Tibial nerve (tissue), 4 donors: ENCODE results near the gene SUFU. TPM values are rescaled to one million over a fixed set of nuclear protein-coding genes. Genes with fewer than 3 reads are reported as not detected.
"Not testable (repeated sequence)": the region's sequence is repeated elsewhere in the genome, so short reads cannot be mapped to it uniquely, and the experiment has no call there.

ENCODE experiments used
- DNase-seq, 2 donors: peaks; one replicate each; pipeline ENCODE4 v3.0.0-alpha.2; 2019; ENCODE audit warnings: low spot score in 2 of 2
- H3K27ac ChIP-seq, 4 donors: fragments of 200-600 bp; sonication (generic) in 3 of 4; one replicate each; pipeline ENCODE4 v1.5.1; 2017 to 2019; ENCODE audit warnings: mild to moderate bottlenecking in 1 of 4
- H3K27me3 ChIP-seq, 2 donors: fragments of 200-600 bp; sonication (generic) in 1 of 2; one replicate each; pipeline versions ENCODE4 v1.5.1 to v1.6.0; 2017 to 2019
- H3K36me3 ChIP-seq, 3 donors: fragments of 200-600 bp; sonication (generic); one replicate each; pipeline ENCODE4 v1.5.1; 2018 to 2019
- H3K4me1 ChIP-seq, 4 donors: fragments of 200-600 bp; sonication (generic) in 3 of 4; one replicate each; pipeline ENCODE4 v1.5.1; 2017 to 2019
- H3K4me3 ChIP-seq, 4 donors: fragments of 200-600 bp; sonication (generic) in 3 of 4; one replicate each; pipeline ENCODE4 v1.5.1; 2017 to 2019; ENCODE audit warnings: mild to moderate bottlenecking in 1 of 4, moderate library complexity in 1 of 4
- H3K9me3 ChIP-seq, 4 donors: fragments of 200-600 bp; sonication (generic) in 3 of 4; one replicate each; pipeline ENCODE4 v1.5.1; 2017 to 2019
- EP300 ChIP-seq, 2 donors: sonication (generic); formaldehyde crosslinking; IDR thresholded peaks; one replicate each; pipeline ENCODE4 v1.6.1; 2017; ENCODE audit warnings: antibody characterized with exemption in 2 of 2, mild to moderate bottlenecking in 1 of 2
- POLR2A ChIP-seq, 2 donors: fragments of 450-650 bp; IDR thresholded peaks; one replicate each; pipeline ENCODE4 v1.6.1; 2017; ENCODE audit warnings: antibody characterized with exemption in 2 of 2, mild to moderate bottlenecking in 2 of 2, moderate library complexity in 2 of 2
- WGBS, 2 donors: methylation state at CpG; one replicate each; pipeline ENCODE4 v1.1.5; 2018; 5-methylcytosine and 5-hydroxymethylcytosine counted together
- total RNA-seq, 4 donors: library from RNA; depleted of rRNA; stranded (reverse); fragments of >200 nt; gene quantifications; one replicate each; pipeline ENCODE4 v1.1.0, GENCODE V29; 2016
- TF ChIP-seq, protein P1 (sequence below), 5 experiments: fragments of 200-600 bp in 3 of 5; fragments of 450-650 bp in 2 of 5; sonication (generic) in 3 of 5; IDR thresholded peaks; one replicate each; pipeline ENCODE4 v1.5.1; 2016 to 2019; ENCODE audit warnings: antibody characterized with exemption in 5 of 5, mild to moderate bottlenecking in 3 of 5, moderate library complexity in 2 of 5

The SUFU gene
- total RNA-seq: 10 to 100 TPM in 3 of 4 donors, 1 to 10 TPM in 1; 9.8 to 17.1 (median 14.2) TPM

GRCh38 chr10:102503264-102504178 is at the start of gene SUFU:
TSS of gene SUFU (plus strand) at chr10:102503972. CDS start at chr10:102504153, 181 bp downstream.
- Histone ChIP-seq H3K27ac (peak within 1 kb of the TSS; percentile 85 to 95 (median 91)), H3K4me1 (peaks cover 0 to 73% (median 31%) of the 10 kb centered on the region in 4 donors), H3K27me3 (no peaks in the 10 kb centered on the region), H3K36me3 (peaks cover 0 to under 1% (median 0%) of the 10 kb centered on the region in 3 donors), H3K9me3 (no peaks in the 10 kb centered on the region), H3K4me3 (peak within 1 kb of the TSS; percentile 94 to 100 (median 98))
- WGBS, 2 donors: 1% methylated on average over 11 to 29 of the region's 44 CpGs
- peak; percentile 97 to 100 for DNase-seq
- TF ChIP-seq EP300 (IDR thresholded peaks at IDR 0.05): peak in 1 of 2 donors; percentile 78
- TF ChIP-seq, protein P1, sequence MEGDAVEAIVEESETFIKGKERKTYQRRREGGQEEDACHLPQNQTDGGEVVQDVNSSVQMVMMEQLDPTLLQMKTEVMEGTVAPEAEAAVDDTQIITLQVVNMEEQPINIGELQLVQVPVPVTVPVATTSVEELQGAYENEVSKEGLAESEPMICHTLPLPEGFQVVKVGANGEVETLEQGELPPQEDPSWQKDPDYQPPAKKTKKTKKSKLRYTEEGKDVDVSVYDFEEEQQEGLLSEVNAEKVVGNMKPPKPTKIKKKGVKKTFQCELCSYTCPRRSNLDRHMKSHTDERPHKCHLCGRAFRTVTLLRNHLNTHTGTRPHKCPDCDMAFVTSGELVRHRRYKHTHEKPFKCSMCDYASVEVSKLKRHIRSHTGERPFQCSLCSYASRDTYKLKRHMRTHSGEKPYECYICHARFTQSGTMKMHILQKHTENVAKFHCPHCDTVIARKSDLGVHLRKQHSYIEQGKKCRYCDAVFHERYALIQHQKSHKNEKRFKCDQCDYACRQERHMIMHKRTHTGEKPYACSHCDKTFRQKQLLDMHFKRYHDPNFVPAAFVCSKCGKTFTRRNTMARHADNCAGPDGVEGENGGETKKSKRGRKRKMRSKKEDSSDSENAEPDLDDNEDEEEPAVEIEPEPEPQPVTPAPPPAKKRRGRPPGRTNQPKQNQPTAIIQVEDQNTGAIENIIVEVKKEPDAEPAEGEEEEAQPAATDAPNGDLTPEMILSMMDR (IDR thresholded peaks at IDR 0.05): peak; percentile 88 to 95 (median 93)
- peak in 1 of 2 donors; percentile 81 for TF ChIP-seq POLR2A (IDR thresholded peaks at IDR 0.05)

GRCh38 chr10:102454662-102455487 is 48.9 kb upstream of the SUFU start:
- not testable (repeated sequence) for DNase-seq, H3K9me3 ChIP-seq, H3K36me3 ChIP-seq, H3K27me3 ChIP-seq, H3K4me3 ChIP-seq, H3K27ac ChIP-seq
- peaks cover 0 to 19% (median 5%) of the 10 kb centered on the region in 4 donors for H3K4me1 ChIP-seq
- 58 to 75% methylated on average over 13 of the region's 13 CpGs for WGBS, 2 donors

- H3K4me3 ChIP-seq: no peak overlapping the region
- H3K4me1 ChIP-seq: peaks cover 0 to 23% (median 7%) of the 10 kb centered on the region in 4 donors
- WGBS, 2 donors: 79 to 84% methylated on average over 7 of the region's 7 CpGs
- H3K36me3 ChIP-seq: peaks cover 0 to 6% (median 0%) of the 10 kb centered on the region in 3 donors
- no peaks in the 10 kb centered on the region for H3K9me3 ChIP-seq
- TF ChIP-seq, protein P1 (IDR thresholded peaks at IDR 0.05): no peak
- TF ChIP-seq EP300 (IDR thresholded peaks at IDR 0.05) (no peak), POLR2A (IDR thresholded peaks at IDR 0.05) (no peak)
- H3K27me3 ChIP-seq: no peaks in the 10 kb centered on the region
- no peak for DNase-seq
- no peak overlapping the region for H3K27ac ChIP-seq
Observed at GRCh38 chr10:102455893-102456471, 47.8 kb upstream of the SUFU start.

DNA sequence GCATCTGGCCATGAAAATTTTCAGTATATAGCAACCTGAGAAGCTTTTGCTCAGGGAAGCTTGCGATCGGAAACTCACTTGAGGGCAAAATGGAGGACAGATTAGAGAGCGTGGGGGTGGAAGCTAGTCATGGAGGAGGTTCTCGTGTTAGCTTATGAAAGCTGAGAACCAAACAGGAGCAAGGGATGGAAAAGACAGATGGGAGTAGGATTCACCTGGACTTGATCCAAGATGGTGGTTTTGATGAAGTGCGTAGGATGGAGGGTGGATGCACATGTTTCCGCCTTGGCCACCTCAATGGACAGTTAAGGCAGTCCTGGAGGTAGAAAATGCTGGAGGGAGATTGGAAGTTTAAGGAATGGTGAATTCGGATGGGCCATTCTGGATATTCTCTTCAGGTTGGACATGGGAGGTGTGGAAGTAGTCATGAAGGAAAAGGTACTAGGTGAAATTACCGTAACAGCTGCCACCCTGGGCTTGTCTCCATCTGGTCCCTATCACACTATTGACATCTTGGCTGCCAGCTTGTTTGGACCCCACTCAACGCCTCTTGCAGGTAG is 46.1 kb upstream of the SUFU start:
- no peaks in the 10 kb centered on the region for H3K27me3 ChIP-seq
- TF ChIP-seq, protein P1 (IDR thresholded peaks at IDR 0.05): no peak
- TF ChIP-seq POLR2A (IDR thresholded peaks at IDR 0.05) (no peak), EP300 (IDR thresholded peaks at IDR 0.05) (no peak)
- H3K4me3 ChIP-seq: no peak overlapping the region
- 84 to 86% methylated on average over 9 of the region's 9 CpGs for WGBS, 2 donors
- peaks cover 0 to 6% (median 0%) of the 10 kb centered on the region in 3 donors for H3K36me3 ChIP-seq
- H3K9me3 ChIP-seq: no peaks in the 10 kb centered on the region
- H3K4me1 ChIP-seq: peaks cover 0 to 27% (median 12%) of the 10 kb centered on the region in 4 donors
- H3K27ac ChIP-seq: no peak overlapping the region
- DNase-seq: no peak

GRCh38 chr10:102458656-102459055 is 45.1 kb upstream of the SUFU start:
- TF ChIP-seq POLR2A (IDR thresholded peaks at IDR 0.05): no peak
- TF ChIP-seq EP300 (IDR thresholded peaks at IDR 0.05): no peak
- TF ChIP-seq, protein P1 (IDR thresholded peaks at IDR 0.05): no peak
- peaks cover 0 to 6% (median 0%) of the 10 kb centered on the region in 3 donors for H3K36me3 ChIP-seq
- no peak for DNase-seq
- no peak overlapping the region for H3K4me3 ChIP-seq
- no peaks in the 10 kb centered on the region for H3K9me3 ChIP-seq
- H3K27ac ChIP-seq: no peak overlapping the region
- no peaks in the 10 kb centered on the region for H3K27me3 ChIP-seq
- WGBS, 2 donors: 67 to 74% methylated on average over 4 of the region's 4 CpGs
- H3K4me1 ChIP-seq: peaks cover 0 to 28% (median 12%) of the 10 kb centered on the region in 4 donors
